ENCODE data around the gene MORN1. TPM values are rescaled to one million over a fixed set of nuclear protein-coding genes. Genes with fewer than 3 reads are reported as not detected.

Gene MORN1
- total RNA-seq = 4.9 and 7.2 TPM in 2 replicates

GRCh38 chr1:2391041-2391930 is at the start of gene MORN1, which contains the start of gene RER1:
Gene MORN1, minus strand, starts transcription at chr1:2391554. Its CDS starts 21 bp downstream, at chr1:2391533.
Gene RER1, plus strand, starts transcription at chr1:2391841. Its CDS starts 3,950 bp downstream, at chr1:2395791.

DNA sequence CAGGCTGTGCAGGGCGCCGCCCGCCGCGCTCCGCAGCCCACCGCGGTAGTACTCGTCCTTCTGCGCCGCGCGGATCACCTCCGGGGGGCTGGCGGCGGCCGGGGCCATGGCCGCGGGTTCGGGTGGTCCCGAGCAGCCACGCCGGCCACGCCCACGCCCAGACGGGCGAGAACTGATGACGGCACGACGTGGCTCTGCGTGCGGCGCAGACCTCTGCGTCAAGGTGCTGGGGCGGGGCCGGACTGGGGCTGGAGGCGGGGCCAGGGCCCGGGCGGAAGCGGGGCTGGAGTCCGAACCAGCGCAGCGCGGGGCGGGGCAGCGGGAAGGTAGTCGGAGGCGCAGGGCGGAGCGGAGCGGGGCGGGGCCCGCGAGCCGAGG is 21.0 kb upstream of the MORN1 start, which contains the start of gene PEX10:
Gene PEX10, minus strand, starts transcription at position 170 of the 378 bp plus-strand sequence. Its CDS starts 62 bp downstream, at position 108.

Other genes with a start within 250 kb of the MORN1 start
- 29.2 and 38.4 TPM in 2 replicates for gene FAAP20, start 196.8 kb downstream of the MORN1 start, total RNA-seq
- gene SKI, start 163.2 kb downstream of the MORN1 start, total RNA-seq = 16.1 and 19.8 TPM in 2 replicates
- gene RER1, start 287 bp upstream of the MORN1 start, total RNA-seq = 59.8 and 66.5 TPM in 2 replicates
- gene PEX10, start 21.0 kb upstream of the MORN1 start, total RNA-seq = 36.4 and 44.1 TPM in 2 replicates
- 91.0 and 107 TPM in 2 replicates for gene PLCH2, start 84.7 kb upstream of the MORN1 start, total RNA-seq
- 29.6 and 41.1 TPM in 2 replicates for gene PANK4, start 135.0 kb upstream of the MORN1 start, total RNA-seq
- 2.2 and 5.1 TPM in 2 replicates for gene HES5, start 138.7 kb upstream of the MORN1 start, total RNA-seq
- gene TNFRSF14, start 164.8 kb upstream of the MORN1 start, total RNA-seq = 16.0 and 22.7 TPM in 2 replicates
- gene PRXL2B, start 195.2 kb upstream of the MORN1 start, total RNA-seq = 10.0 and 12.8 TPM in 2 replicates
- gene MMEL1, start 241.5 kb upstream of the MORN1 start, total RNA-seq = 0.96 TPM in 1 of 2 replicates, not detected in the other